H1 (cell line): ENCODE results near the gene NID2. TPM values are rescaled to one million over a fixed set of nuclear protein-coding genes. Genes with fewer than 3 reads are reported as not detected.

Source experiments
- CHD7 ChIP-seq: fragments of 300-600 bp; sonication (generic); IDR thresholded peaks from 2 replicates; pipeline ENCODE4 v1.7.1; 2012; ENCODE audit warnings: low read length, moderate library complexity, mild to moderate bottlenecking, inconsistent platforms; ENCODE audit not compliant: insufficient replicate concordance
- TEAD4 ChIP-seq: IDR thresholded peaks from 2 replicates; pipeline ENCODE4 v1.6.1; 2012; ENCODE audit warnings: low read depth, low read length, inconsistent platforms, mixed read lengths
- polyA plus RNA-seq, 7 experiments: library from polyadenylated mRNA; depleted of rRNA in 3 of 7; stranded (reverse) in 5 of 7; unstranded in 2 of 7; fragments of >200 nt in 5 of 7; fragments of 200-250 nt in 2 of 7; gene quantifications; 1 replicate in 5 of 7; 2 replicates in 1 of 7; 4 replicates in 1 of 7; pipeline versions ENCODE4 v1.2.1 to v1.2.3, GENCODE V29; 2011 to 2013; ENCODE audit warnings: missing spikeins in 2 of 7, mixed read lengths in 2 of 7
- total RNA-seq: library from RNA; stranded (reverse); fragmentation: NEBNext Ultra II Directional; extraction: Animal tissue kit (Norgen Biotek cat#: 25700); gene quantifications from 2 replicates; pipeline ENCODE4 v1.2.1, GENCODE V29; 2021

The NID2 gene
- total and polyA plus RNA-seq, 2 of the 8 experiments (the other 6 are each of a cell fraction or from before 2014, with no cell fraction given): 6.1 to 12.6 TPM

DNA sequence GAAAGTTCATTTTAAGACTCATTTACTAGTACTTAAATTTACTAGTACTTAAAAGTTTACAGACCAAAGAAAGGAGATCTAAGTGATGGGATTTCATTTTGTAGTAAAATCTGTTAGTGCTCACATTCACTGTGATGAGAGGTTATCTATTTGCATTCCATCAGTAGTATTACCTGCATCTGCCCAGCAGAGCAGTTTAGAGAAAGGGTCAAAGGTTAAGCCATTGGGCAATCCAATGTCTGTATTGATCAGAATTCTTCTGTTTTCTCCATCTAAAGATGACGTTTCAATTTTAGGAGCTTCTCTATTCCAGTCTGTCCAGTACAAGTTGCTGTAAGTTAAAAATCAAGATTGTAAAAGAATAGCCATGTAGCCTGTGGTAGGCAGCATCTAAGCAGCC lies 61.2 kb downstream of the NID2 start (continued):
- peak; percentile 7 for TF ChIP-seq CHD7
- no peak for TF ChIP-seq TEAD4
